HS-5 (cell line): ENCODE measurements around the gene DNAJB4.
"Not testable (repeated sequence)": the region's sequence is repeated elsewhere in the genome, so short reads cannot be mapped to it uniquely, and the experiment has no call there.

Experiments
- DNase-seq: peaks from one replicate; pipeline ENCODE4 v3.0.0-alpha.2; 2012; ENCODE audit warnings: low read depth

Gene DNAJB4

DNA sequence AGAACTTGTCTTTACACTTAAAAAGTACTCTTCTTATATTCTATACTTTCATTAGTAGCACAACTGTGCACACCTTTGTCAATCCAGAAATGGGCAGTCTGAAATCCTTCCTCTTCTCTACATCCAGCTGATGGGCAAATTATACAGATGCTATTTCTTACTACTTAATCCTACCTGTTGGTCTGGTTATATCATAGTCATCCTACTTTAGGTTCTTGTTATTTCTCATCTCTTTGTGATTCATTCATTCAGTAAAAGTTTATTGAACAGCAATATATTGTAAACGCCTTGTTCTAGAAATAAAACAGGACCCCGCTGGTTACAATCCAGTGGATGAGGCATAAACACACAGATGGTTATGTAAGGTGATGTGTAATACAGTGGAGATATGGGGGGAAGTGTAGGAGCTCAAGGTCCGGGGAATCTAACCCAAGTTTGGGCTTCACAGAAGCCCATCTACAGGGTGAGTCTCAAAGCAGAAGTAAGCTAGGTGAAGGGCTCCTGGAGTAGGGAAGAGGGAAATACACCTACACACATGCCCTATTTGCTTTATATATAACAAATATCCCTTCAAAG, 14.0 kb upstream of the DNAJB4 start:
- DNase-seq: no peak

DNA sequence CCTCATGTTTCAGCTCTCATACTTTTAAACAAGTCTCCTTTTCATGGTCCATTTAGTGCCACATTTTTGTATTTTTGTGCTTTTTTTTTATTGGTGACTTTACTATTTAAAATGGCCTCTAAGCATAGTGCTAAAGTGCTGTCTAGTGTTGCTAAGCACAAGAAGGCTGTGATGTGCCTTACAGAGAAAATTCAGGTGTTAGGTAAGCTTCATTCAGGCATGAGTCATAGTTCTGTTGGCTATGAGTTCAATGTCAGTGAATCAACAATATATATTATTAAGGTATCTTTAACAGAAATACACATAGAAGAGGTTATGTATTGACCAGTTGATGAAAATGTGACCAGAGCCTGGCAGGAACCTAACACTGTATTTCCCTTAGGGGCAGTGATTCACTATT, 13.1 kb upstream of the DNAJB4 start:
- no peak for DNase-seq

DNA sequence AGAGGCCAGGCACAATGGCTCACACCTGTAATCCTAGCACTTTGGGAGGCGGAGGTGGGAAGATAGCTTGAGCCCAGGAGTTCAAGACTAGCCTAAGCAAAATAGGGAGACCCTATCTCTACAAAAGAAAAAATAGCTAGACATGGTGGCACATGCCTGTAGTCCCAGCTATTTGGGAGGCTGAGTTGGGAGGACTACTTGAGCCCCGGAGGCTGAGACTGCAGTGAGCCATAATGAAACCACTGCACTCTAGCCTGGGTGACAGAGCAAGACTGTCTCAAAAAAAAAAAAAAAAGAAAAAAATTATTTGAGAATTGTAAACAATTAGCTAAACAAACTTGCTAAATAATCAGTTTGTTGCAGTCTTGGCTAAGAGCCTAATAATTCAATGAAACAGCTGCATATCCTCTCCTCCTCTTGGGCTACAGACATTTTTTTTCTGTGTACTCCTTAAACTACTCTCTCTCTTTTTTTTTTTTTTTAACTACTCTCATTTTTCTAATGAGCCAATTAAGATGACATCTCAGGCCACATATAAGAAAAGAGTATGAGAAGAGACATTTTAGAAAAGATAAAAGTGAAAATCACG, 10.5 kb upstream of the DNAJB4 start:
- DNase-seq: no peak

DNA sequence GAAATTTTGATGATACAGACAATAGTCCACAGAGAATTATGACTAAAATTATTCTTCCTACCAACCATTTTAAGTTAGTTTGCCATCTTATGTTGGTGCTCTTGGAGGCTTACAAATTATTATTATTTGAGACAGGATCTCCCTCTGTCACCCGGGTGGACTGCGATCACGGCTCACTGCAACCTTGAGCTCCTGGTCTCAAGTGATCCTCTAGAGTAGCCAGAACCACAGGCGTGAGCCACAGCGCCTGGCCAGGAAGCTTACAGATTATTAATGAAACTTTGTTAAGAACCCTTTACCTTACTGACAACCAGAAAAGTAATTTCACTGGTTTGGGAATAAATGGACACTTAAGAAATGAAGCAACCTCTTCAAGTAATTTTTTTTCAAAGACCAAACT, 8.0 kb upstream of the DNAJB4 start:
- DNase-seq: no peak

DNA sequence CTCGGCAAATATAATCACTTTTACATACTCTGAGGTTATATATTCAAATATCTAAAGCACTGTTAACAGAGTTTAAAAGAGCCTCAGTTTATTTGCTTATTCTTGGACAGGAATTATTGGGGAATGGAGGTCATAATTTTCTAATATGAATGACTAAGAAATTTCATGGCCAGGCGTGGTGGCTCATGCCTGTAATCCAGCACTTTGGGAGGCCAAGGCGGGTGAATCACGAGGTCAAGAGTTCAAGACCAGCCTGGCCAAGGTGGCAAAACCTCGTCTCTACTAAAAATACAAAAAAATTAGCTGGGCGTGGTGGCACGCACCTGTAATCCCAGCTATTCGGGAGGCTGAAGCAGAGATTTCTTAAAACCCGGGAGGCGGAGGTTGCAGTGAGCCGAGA, 4.2 kb upstream of the DNAJB4 start:
- DNase-seq: not testable (repeated sequence)

DNA sequence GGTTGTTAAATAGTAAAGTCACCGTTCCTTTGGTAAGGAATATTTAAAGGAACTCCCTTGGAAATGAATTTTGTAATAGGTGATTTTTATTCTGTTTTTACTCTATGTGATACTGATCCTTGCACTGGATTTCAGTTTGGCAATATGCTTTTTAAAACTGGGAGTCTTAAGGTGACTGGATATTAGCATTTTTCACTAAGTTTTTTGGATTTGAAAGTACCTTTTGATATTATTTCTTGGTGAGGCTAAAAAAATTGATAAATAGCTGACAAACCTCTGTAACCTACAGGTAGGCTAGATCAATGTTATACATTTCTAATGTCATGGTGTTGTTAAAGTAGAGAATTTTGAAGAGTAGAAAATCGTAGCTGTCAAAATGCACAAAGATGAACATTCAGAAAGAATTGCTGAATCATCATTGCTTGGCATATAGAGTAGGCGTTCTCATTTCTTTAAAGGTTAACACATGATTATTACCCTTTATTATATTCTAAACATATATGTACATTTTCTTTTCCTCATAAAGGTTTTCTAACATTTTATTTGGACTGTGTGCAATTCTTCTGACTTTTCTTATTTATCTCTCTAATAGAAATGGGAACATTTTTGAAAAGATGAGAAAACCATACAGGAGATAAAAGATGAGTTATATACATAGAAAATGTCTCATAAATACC, 1.5 kb upstream of the DNAJB4 start:
- no peak for DNase-seq

DNA sequence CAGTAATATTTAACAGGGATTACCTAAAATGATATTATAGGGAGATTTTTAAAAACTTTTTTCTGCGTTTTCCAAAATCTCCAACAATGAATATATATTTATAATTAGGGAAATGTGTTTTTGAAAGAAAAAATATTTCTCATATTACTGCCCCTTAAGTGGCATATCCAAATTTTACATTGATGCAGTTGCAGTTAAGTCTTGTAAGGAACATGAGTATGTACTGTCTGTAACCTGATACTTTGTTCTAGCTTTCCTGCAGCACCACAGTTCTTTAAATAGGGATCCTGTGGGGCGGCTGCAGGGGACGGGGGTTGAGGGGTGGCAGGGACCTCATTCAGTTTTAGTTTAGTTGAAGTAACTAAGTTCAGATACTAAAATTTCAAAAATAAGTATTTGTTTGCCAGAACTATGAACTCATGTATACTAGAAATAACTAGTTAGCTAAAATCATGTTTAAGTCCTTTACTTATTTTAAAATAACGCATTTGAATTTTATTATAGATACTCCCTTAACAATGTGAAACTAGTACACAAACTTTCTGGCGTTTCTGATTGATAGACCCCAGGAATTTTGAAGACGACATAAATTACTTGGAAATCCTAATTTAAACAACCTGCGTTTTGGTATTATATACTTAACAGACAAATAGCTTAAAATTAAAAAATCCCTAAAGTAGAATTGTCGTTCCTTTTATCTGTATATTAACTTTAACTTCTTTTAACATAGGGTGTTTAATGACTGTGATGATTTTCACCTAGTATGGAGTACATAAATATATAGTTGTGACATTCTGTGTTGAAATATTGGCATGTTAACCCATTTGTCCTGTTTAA, 639 bp upstream of the DNAJB4 start:
- DNase-seq: no peak

DNA sequence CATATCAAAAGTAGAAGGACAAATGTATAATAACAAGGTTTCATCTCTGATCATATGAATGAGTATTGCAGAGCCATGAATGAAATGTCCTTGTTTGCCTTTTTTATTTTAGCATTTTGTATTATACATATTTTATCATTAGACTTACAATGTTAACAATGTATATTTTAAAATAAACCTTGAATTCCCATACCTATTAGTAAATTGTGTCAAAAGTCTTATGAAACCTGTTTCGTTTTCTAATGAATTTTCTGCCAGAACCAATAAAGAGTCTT, 646 bp downstream of the DNAJB4 start:
- DNase-seq: no peak

DNA sequence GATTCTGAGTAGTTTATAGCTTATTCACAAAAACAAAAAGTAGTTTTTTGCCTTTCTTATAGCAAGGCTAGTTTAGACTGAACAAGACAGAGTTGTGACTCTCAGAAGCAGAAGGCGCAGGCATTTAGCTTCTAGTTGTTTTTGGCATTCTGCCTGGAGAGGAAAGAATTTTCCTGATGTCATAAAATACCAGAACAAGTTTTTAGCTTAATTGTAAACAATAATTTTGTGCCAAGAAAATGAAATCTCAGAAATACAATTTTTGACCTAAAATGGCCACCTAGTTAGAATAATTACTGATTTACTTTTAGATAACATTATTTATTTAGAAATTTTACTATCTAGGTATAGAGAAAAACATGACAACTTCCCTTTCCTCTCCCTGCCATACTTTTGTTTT, 1.0 kb downstream of the DNAJB4 start:
- peak; percentile 79 for DNase-seq

DNA sequence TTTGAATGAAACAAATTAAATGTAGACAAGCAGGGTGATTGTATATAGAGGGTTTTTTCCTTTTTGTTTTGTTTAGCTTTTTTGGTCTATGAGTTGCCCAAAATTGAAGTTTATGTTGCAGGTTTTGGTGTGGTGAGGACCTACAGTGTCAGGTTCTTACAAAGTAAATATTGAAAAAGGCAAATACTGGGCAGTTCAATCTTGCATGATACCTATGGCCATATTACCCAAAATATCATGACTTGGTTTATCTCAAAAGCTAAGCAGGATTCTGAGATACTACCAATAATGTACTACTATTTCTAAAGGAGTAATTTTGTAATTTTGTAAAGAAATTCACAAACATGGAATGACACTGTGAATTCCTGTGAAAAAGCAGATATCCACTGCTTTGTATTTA, 1.8 kb downstream of the DNAJB4 start:
- no peak for DNase-seq

DNA sequence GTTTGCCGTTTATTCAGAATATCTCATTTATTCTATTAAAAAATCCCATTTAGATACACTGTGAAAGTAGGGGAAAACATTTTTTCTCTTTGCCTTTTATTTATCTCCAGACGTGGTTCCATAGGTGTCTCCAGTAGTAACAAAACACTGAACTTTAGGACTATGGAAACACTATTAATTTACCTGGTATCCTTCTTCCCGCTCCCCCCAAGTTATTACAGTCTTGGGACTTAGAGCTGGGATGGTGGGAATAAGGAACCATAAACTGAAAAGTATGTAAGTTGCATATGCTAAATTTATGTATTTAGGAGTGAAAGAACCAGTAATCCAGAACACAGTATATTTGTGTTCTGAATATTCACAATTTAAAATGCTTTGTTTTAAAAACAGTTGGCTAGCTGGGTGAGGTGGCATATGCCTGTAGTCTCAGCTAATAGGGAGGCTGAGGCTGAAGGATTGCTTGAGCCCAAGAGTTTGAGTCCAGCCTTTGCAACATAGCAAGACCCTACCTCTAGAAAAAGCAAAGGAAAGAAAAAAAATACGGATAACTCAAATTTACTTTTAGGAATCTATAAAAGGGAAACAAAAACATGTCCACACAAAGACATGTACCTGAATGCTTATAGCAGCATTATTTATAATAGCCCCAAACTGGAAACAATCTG, 3.1 kb downstream of the DNAJB4 start:
- no peak for DNase-seq

DNA sequence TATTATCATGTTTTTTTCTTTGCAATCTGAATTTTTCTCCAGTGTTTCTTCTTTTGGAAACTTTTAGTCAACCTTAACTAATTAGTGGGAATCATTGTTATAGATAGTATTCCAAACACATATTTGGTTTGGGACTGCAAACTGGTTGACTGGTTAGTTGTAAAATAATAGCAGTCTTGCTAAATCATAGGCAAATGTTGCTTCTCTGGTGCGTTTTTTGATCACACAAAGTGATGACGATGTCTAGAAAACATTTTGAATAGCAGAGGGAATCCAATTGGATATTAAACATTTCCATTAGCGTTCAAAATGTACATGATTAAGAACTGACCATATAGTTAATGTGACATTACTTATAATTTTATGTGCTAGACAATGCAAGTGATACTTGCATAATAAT, 4.5 kb downstream of the DNAJB4 start:
- no peak for DNase-seq

DNA sequence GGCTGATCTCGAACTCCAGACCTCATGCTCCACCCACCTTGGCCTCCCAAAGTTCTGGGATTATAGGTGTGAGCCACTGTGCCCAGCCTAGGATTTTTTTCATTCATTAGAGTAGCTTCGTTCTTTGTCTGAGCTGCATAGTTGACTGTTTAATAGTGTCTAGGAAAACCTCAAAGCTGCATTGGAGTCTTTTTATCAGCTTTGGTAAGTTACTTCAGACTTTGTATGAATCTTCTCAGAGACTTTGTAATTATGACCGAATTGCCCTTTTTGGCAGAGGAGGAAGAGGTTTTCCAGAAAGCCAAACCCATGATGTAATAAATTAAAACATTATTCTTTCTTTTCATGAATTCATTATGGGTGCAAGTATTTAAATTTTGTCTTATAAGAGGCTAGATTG, 5.1 kb downstream of the DNAJB4 start:
- no peak for DNase-seq

DNA sequence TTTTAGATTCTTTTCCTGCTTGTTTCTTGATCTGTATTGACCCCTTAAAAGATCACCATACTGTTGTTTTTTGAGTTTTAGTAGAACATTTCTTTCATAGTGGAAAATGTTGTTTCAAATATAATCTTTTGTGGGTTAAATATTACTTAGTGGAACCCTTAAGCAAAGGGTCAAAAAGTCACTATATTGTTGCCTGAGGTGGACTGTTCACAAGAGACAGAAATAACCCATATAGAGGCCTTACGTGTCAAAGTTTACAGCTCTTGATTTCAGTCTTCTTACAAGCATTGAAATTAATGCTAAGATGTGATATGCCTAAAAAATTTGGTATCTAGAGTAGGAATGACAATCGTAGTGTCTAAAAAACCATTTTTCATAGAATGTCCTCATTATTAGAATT, 6.3 kb downstream of the DNAJB4 start:
- no peak for DNase-seq

DNA sequence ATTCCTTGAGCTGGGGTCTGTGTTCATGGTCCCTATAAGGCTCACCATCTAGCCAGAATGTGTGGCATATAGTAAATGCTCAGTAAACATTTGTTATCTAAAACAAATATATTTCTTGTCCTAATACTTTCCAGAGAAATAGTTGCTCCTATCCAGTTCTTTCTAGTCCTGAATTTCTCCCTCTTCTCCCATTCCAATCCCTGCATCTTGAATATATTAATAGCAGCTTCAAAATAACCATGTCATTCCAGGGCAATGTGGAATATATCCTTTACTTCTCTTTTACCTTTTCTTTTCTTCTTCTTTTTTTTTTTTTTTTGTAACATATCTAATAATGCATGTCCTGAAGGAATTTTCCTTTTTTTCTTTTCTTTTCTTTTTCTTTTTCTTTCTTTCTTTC, 10.4 kb downstream of the DNAJB4 start:
- no peak for DNase-seq

DNA sequence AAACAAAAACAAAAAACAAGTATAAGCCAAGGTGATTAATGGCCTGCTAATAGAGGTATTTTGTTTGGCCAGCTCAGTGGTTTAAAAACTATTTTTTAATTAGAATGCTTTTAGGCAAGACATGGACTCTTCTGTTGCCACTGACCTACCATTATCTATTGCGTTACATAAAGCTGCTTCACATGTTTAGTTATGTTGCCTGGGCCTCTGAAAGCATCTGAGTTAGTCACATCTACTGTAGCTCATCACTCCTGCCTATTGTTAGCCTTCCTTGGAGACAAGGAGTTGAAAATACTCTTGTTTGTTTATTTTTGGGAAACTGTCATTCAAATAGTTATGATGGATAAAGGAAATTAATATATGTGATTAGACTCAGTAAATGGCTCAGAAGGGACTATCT, 14.3 kb downstream of the DNAJB4 start:
- no peak for DNase-seq

DNA sequence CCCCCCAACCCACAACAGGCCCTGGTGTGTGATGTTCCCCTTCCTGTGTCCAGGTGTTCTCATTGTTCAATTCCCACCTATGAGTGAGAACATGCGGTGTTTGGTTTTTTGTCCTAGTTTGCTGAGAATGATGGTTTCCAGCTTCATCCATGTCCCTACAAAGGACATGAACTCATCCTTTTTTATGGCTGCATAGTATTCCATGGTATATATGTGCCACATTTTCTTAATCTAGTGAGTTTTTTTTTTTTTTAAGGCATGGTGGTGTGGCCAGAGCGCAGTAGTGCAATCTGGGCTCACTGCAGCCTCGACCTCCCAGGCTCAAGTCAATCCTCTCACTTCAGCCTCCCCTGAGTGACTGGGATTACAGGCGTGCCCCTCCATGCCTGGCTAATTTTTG, 16.4 kb downstream of the DNAJB4 start:
- not testable (repeated sequence) for DNase-seq

DNA sequence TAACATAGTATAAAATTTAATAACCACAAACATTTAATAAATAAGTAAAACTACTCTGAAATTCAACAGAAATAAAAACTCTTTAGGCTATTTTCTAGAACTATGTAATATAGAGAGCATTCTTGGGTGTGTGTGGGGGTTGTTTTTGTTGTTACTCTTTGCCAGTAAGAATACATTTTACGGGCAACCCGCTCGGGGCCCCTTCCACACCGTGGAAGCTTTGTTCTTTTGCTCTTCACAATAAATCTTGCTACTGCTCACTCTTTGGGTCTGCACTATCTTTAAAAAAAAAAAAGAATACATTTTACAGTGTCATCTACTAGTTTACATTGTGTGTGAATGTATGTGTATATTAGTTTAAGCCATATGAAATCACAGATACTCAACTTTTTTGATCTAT, 25.1 kb downstream of the DNAJB4 start:
- no peak for DNase-seq

DNA sequence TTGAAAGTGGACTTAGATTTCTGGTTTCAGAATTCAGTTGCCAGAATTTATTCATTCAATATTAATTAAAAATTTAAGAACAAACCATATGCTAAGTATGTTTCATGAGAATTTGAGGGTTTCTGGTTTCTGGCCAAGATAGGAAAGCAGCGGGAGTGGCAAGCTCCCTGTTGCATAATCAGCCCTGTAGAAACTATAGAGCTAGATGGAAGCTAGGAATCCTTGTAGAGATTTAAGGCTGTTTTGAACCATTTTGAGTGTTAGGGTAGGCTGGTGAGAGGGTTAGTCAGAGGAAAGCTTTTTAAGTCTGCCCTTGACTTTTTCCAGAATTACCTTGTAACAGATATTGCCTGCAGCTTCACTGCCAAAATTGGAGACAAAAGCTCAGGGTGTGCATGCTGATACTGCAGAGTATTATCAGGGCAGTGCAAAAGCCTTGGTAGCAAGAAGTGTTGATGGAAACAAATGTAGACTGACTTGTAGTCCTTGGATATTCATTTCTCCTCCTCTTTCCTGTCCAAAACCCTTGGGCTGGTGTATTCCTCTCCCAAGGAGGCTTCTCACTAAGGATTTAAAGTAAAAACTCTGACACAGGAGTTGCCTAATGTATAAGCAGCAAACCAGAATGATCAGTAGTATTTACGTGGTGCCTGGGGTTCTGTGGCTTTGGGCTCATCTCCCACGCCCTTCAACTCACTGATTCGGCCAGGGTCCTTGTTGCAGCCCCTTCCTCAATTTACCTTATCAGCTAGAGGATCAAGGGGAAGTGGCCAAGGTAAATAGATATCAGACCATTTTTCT, 28.5 kb downstream of the DNAJB4 start:
- DNase-seq: no peak

DNA sequence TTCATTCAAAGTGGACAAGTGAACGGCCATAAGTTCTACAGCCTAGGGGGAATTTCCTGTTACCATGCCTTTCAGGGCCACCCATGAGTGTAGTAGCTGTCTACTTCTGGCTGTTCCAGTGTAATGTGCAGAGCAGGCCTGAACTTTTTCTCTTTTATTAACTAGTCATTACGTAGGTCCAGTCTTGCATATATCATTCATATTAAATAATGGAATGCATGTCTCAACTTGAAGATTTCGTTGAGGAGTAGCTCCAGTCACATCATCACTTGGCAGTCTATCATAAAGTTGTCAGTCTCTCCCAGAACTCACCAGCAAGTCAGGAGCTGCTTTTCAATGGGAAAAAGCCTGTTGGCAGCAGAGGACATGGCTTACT, 29.0 kb downstream of the DNAJB4 start:
- no peak for DNase-seq

DNA sequence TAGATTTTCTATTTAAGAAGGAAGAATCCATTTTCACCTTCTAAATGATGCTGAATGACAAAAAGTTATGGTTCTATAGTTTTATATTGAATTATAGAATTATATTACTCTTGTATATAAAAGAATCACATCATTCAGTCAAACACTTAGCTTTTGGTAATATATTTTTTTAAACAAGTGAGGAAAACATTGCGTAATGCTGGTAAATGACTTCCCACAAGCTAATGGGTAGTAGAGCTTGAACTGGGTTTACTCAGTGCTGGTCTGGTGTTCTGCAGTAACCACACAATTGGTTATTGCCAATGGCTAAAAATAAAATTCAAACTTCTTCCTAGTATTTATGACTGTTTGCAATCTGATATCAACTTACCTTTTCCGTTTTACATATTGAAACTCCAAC, 30.4 kb downstream of the DNAJB4 start:
- DNase-seq: no peak

DNA sequence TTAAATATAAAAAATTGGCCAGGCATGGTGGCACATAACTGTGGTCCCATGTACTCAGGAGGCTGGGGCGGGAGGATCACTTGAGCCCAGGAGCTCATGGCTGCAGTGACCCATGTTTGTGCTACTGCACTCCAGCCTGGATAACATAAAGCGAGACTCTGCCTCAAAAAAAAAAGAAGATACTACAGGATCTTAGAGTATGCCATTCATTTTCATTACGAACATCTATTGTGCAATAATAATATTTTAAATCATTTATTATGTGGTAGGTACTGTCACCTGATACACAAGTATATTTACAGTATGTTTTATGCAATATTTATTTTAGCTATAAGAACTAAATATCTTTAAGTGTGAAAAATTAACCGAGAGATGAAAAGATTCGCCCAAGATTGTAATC, 31.7 kb downstream of the DNAJB4 start:
- no peak for DNase-seq
